A673 (cell line): Measurements from ENCODE around the gene BIRC7. TPM values are rescaled to one million over a fixed set of nuclear protein-coding genes. Genes with fewer than 3 reads are reported as not detected.

Experiments used
- BruUV-seq: library from RNA; stranded (reverse); fragments of 400-500 nt; replicated peaks from 2 replicates; lab custom pipeline; 2021; lab: Mats Ljungman, UMichigan
- CTCF ChIA-PET: fragments of 300-600 bp; sonication (Branson Sonifier 250); formaldehyde crosslinking; loops from one replicate; lab custom pipeline; 2022; ENCODE audit warnings: antibody characterized with exemption; lab: Charles Lee
- POLR2A ChIA-PET: fragments of 300-600 bp; sonication (Branson Sonifier 250); formaldehyde crosslinking; loops from one replicate; lab custom pipeline; 2022; ENCODE audit warnings: antibody characterized with exemption; ENCODE audit not compliant: low non-redundant PET; lab: Charles Lee
- DNase-seq: peaks from one replicate; pipeline ENCODE4 v3.0.0-alpha.2; 2015; ENCODE audit warnings: low spot score
- H3K27ac ChIP-seq: fragments of 200-600 bp; sonication (generic); 2 replicates; pipeline ENCODE4 v1.5.1; 2016; ENCODE audit warnings: mixed run types, low read depth, mild to moderate bottlenecking, mixed read lengths, antibody characterized with exemption, low read length; ENCODE audit not compliant: poor library complexity, severe bottlenecking
- H3K27me3 ChIP-seq: fragments of 200-600 bp; sonication (generic); replicated peaks from 2 replicates; pipeline ENCODE4 v1.6.1; 2017; ENCODE audit warnings: mixed run types, low read depth, mild to moderate bottlenecking, mixed read lengths, antibody characterized with exemption, low read length; ENCODE audit not compliant: insufficient read depth, poor library complexity
- H3K36me3 ChIP-seq: fragments of 200-600 bp; sonication (generic); 2 replicates; pipeline ENCODE4 v1.6.1; 2016; ENCODE audit warnings: mixed run types, mild to moderate bottlenecking, mixed read lengths, antibody characterized with exemption, low read length; ENCODE audit not compliant: insufficient read depth, poor library complexity, severe bottlenecking
- H3K4me1 ChIP-seq: fragments of 200-600 bp; sonication (generic); 2 replicates; pipeline ENCODE4 v1.6.1; 2017; ENCODE audit warnings: mixed run types, mild to moderate bottlenecking, mixed read lengths, antibody characterized with exemption, low read length; ENCODE audit not compliant: insufficient read depth, poor library complexity, severe bottlenecking
- H3K4me3 ChIP-seq: fragments of 200-600 bp; sonication (generic); 2 replicates; pipeline ENCODE4 v1.5.1; 2016; ENCODE audit warnings: low read depth, mixed run types, mild to moderate bottlenecking, mixed read lengths, low read length; ENCODE audit not compliant: poor library complexity, severe bottlenecking
- H3K9me3 ChIP-seq: fragments of 200-600 bp; sonication (generic); 2 replicates; pipeline ENCODE4 v1.6.1; 2016; ENCODE audit warnings: mixed run types, low read depth, mild to moderate bottlenecking, mixed read lengths, antibody characterized with exemption, low read length; ENCODE audit not compliant: poor library complexity, severe bottlenecking
- CTCF ChIP-seq: fragments of 300-800, 200-600 bp; sonication (generic); conservative IDR thresholded peaks from 2 replicates; pipeline ENCODE4 v1.5.1; 2017; ENCODE audit warnings: low read depth, mild to moderate bottlenecking, antibody characterized with exemption, low read length, moderate library complexity, mixed read lengths
- EZH2 ChIP-seq: fragments of 200-600 bp; sonication (generic); IDR thresholded peaks from 2 replicates; pipeline ENCODE4 v1.6.1; 2017; ENCODE audit warnings: borderline replicate concordance, low read depth, mild to moderate bottlenecking, mixed read lengths, antibody characterized with exemption, low read length; ENCODE audit not compliant: poor library complexity, severe bottlenecking
- intact Hi-C: fragments of 100-400 bp; cut with micrococcal nuclease; formaldehyde crosslinking; loops from one replicate; pipeline ENCODE4 v1.10.0; 2022; ENCODE audit not compliant: unreplicated experiment
- total RNA-seq: library from RNA; stranded (reverse); gene quantifications from 2 replicates; pipeline ENCODE4 v1.2.3, GENCODE V29; 2021

The BIRC7 gene
- total RNA-seq, 1 experiment from 2014 or later, result not detected

GRCh38 chr20:63189322-63189642, 46.4 kb upstream of the BIRC7 start:
- BruUV-seq, result no TSS peak
- ChIA-PET CTCF (no interaction called here), POLR2A (no interaction called here)
- no peaks in the 10 kb centered on the region for H3K36me3 ChIP-seq
- H3K4me3 ChIP-seq, result no peak overlapping the region
- H3K9me3 ChIP-seq, result no peaks in the 10 kb centered on the region
- no peaks in the 10 kb centered on the region for H3K4me1 ChIP-seq
- H3K27ac ChIP-seq, result no peak overlapping the region
- intact Hi-C loops, result no loop called here
- no peak for DNase-seq
- TF ChIP-seq CTCF (no peak), EZH2 (no peak)
- no peaks in the 10 kb centered on the region for H3K27me3 ChIP-seq

GRCh38 chr20:63189846-63190559, 45.7 kb upstream of the BIRC7 start:
- peaks cover 2% of the 10 kb centered on the region for H3K36me3 ChIP-seq
- H3K4me3 ChIP-seq, result no peak overlapping the region
- CTCF ChIA-PET, result no interaction called here
- H3K27ac ChIP-seq, result no peak overlapping the region
- BruUV-seq, result no TSS peak
- DNase-seq, result no peak
- H3K9me3 ChIP-seq, result no peaks in the 10 kb centered on the region
- TF ChIP-seq CTCF, result no peak
- no peak for TF ChIP-seq EZH2
- intact Hi-C loops, result no loop called here
- H3K4me1 ChIP-seq, result no peaks in the 10 kb centered on the region
- POLR2A ChIA-PET, result no interaction called here
- H3K27me3 ChIP-seq, result no peaks in the 10 kb centered on the region

GRCh38 chr20:63190828-63191227, 44.9 kb upstream of the BIRC7 start:
- H3K4me3 ChIP-seq, result no peak overlapping the region
- no peak for DNase-seq
- POLR2A ChIA-PET, result no interaction called here
- CTCF ChIA-PET, result no interaction called here
- no TSS peak for BruUV-seq
- no peaks in the 10 kb centered on the region for H3K9me3 ChIP-seq
- no peak for TF ChIP-seq CTCF
- no peak for TF ChIP-seq EZH2
- intact Hi-C loops, result no loop called here
- H3K36me3 ChIP-seq, result peaks cover 10% of the 10 kb centered on the region
- H3K27ac ChIP-seq, result no peak overlapping the region
- H3K4me1 ChIP-seq, result no peaks in the 10 kb centered on the region
- H3K27me3 ChIP-seq, result no peaks in the 10 kb centered on the region
